Measurements from ENCODE around the gene ZNF823.

DNA sequence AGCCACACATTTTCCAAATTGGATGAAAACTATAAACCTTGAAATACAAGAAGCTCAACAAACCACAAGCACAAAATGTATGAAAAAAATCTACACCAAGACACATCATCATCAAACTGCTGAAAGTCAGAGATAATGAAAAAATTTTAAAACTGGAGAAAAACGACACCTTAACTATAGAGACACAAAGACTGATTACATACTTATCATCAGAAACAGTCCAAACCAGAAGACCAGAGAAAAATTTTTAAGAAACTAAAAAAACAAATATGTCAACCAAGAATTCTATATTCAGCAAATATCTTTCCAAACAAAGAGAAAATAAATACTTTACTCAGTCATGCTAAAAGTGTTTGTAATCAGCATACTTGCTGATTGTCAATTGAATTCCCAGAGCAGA lies 8.5 kb upstream of the ZNF823 start:
- TF ChIP-seq, protein P1, sequence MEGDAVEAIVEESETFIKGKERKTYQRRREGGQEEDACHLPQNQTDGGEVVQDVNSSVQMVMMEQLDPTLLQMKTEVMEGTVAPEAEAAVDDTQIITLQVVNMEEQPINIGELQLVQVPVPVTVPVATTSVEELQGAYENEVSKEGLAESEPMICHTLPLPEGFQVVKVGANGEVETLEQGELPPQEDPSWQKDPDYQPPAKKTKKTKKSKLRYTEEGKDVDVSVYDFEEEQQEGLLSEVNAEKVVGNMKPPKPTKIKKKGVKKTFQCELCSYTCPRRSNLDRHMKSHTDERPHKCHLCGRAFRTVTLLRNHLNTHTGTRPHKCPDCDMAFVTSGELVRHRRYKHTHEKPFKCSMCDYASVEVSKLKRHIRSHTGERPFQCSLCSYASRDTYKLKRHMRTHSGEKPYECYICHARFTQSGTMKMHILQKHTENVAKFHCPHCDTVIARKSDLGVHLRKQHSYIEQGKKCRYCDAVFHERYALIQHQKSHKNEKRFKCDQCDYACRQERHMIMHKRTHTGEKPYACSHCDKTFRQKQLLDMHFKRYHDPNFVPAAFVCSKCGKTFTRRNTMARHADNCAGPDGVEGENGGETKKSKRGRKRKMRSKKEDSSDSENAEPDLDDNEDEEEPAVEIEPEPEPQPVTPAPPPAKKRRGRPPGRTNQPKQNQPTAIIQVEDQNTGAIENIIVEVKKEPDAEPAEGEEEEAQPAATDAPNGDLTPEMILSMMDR (IDR thresholded peaks at IDR 0.05; ENCODE audit: low read depth, low read length, missing input control): no peak
- no peak for TF ChIP-seq TAF1 (conservative IDR thresholded peaks at IDR 0.05)
- TF ChIP-seq RXRA (IDR thresholded peaks at IDR 0.05): no peak
- no peak for TF ChIP-seq YY1 (IDR thresholded peaks at IDR 0.05)
- no peak for TF ChIP-seq EGR1 (IDR thresholded peaks at IDR 0.05; ENCODE audit: low read depth in 2 of 2)
- no peak for TF ChIP-seq RAD21 (IDR thresholded peaks at IDR 0.05)
- TF ChIP-seq, protein P2, sequence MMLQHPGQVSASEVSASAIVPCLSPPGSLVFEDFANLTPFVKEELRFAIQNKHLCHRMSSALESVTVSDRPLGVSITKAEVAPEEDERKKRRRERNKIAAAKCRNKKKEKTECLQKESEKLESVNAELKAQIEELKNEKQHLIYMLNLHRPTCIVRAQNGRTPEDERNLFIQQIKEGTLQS (IDR thresholded peaks at IDR 0.05): no peak
- TF ChIP-seq, protein P3, sequence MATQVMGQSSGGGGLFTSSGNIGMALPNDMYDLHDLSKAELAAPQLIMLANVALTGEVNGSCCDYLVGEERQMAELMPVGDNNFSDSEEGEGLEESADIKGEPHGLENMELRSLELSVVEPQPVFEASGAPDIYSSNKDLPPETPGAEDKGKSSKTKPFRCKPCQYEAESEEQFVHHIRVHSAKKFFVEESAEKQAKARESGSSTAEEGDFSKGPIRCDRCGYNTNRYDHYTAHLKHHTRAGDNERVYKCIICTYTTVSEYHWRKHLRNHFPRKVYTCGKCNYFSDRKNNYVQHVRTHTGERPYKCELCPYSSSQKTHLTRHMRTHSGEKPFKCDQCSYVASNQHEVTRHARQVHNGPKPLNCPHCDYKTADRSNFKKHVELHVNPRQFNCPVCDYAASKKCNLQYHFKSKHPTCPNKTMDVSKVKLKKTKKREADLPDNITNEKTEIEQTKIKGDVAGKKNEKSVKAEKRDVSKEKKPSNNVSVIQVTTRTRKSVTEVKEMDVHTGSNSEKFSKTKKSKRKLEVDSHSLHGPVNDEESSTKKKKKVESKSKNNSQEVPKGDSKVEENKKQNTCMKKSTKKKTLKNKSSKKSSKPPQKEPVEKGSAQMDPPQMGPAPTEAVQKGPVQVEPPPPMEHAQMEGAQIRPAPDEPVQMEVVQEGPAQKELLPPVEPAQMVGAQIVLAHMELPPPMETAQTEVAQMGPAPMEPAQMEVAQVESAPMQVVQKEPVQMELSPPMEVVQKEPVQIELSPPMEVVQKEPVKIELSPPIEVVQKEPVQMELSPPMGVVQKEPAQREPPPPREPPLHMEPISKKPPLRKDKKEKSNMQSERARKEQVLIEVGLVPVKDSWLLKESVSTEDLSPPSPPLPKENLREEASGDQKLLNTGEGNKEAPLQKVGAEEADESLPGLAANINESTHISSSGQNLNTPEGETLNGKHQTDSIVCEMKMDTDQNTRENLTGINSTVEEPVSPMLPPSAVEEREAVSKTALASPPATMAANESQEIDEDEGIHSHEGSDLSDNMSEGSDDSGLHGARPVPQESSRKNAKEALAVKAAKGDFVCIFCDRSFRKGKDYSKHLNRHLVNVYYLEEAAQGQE (IDR thresholded peaks at IDR 0.05): no peak
- TF ChIP-seq, protein P4, sequence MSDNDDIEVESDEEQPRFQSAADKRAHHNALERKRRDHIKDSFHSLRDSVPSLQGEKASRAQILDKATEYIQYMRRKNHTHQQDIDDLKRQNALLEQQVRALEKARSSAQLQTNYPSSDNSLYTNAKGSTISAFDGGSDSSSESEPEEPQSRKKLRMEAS (IDR thresholded peaks at IDR 0.05): no peak
- no peak for TF ChIP-seq SP1 (IDR thresholded peaks at IDR 0.05)
- TF ChIP-seq, protein P5, sequence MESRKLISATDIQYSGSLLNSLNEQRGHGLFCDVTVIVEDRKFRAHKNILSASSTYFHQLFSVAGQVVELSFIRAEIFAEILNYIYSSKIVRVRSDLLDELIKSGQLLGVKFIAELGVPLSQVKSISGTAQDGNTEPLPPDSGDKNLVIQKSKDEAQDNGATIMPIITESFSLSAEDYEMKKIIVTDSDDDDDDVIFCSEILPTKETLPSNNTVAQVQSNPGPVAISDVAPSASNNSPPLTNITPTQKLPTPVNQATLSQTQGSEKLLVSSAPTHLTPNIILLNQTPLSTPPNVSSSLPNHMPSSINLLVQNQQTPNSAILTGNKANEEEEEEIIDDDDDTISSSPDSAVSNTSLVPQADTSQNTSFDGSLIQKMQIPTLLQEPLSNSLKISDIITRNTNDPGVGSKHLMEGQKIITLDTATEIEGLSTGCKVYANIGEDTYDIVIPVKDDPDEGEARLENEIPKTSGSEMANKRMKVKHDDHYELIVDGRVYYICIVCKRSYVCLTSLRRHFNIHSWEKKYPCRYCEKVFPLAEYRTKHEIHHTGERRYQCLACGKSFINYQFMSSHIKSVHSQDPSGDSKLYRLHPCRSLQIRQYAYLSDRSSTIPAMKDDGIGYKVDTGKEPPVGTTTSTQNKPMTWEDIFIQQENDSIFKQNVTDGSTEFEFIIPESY (IDR thresholded peaks at IDR 0.05): no peak
- TF ChIP-seq NR2F2 (IDR thresholded peaks at IDR 0.05): no peak
